Measurements from ENCODE around the gene DIS3L2.

DIS3L2 gene

DNA sequence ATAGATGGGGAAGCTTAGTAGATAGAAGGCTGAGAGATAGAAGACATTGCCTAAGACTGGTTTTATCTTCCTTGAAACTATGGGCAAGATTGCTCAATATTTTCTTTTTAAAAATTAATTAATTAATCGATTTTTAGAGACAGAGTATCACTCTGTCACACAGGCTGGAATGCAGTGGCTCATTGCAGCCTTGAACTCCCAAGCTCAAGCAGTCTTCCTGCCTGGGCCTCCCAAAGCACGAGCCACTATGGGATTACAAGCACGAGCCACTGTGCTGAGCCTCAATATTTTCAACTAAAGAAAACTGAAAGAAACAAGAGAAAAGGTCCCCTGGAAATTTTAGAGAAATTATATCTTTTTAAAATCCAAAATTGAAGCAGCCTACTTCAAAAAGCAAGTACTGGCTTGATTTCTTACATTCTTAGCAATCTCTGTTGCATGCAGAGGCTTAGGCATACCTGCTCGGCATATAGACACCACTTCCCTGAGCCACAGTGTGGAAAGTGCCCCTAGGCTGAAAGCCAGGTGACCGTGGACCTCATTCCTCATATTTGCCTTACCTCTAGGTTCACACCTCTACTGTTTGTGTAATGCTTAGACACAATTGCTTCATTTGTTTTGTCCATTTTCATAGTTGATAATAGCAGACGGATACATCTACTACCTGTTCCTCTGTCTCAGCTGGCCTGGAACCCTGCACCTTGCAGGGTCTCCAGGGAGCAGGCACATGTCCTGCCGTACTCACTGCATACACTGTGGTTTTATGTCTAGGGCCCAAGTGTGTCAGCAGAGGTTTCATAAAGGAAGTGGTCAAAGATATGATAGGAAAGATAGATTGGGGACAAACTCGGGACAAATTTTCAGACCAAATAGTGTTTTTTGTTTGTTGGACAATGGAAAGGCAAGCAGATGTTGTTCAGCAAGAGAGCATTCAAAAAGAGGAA lies 250.5 kb downstream of the DIS3L2 start:
- Histone ChIP-seq H3F3A (ENCODE audit: insufficient read depth, low read length) (no peaks in the 10 kb centered on the region), H2AFZ (ENCODE audit: low read length) (no peak overlapping the region), H3K9me2 (ENCODE audit: low read depth, low read length) (no peaks in the 10 kb centered on the region), H3K79me2 (ENCODE audit: insufficient read depth, low read length) (no peaks in the 10 kb centered on the region), H3K4me2 (ENCODE audit: low read length) (peak overlapping the region; percentile 25; the same call in 1 of the 2 replicates), H3K27ac (ENCODE audit: low read depth, low read length, poor library complexity, severe bottlenecking) (peak overlapping the region; percentile 14), H3K4me3 (ENCODE audit: low read depth, low read length, poor library complexity, severe bottlenecking) (no peak overlapping the region), H4K20me1 (ENCODE audit: insufficient read depth, low read length) (no peaks in the 10 kb centered on the region), H3K9ac (ENCODE audit: low read length) (no peak overlapping the region), H3K4me1 (ENCODE audit: insufficient read depth, low read length, severe bottlenecking) (peaks cover 13% of the 10 kb centered on the region), H3K27me3 (ENCODE audit: insufficient read depth, low read length) (no peaks in the 10 kb centered on the region), H3K36me3 (ENCODE audit: insufficient read depth, low read length) (peaks cover 6% of the 10 kb centered on the region; the same call in 1 of the 2 replicates), H3K9me3 (ENCODE audit: low read length) (no peaks in the 10 kb centered on the region)
- TF ChIP-seq, protein P1, sequence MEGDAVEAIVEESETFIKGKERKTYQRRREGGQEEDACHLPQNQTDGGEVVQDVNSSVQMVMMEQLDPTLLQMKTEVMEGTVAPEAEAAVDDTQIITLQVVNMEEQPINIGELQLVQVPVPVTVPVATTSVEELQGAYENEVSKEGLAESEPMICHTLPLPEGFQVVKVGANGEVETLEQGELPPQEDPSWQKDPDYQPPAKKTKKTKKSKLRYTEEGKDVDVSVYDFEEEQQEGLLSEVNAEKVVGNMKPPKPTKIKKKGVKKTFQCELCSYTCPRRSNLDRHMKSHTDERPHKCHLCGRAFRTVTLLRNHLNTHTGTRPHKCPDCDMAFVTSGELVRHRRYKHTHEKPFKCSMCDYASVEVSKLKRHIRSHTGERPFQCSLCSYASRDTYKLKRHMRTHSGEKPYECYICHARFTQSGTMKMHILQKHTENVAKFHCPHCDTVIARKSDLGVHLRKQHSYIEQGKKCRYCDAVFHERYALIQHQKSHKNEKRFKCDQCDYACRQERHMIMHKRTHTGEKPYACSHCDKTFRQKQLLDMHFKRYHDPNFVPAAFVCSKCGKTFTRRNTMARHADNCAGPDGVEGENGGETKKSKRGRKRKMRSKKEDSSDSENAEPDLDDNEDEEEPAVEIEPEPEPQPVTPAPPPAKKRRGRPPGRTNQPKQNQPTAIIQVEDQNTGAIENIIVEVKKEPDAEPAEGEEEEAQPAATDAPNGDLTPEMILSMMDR (IDR thresholded peaks at IDR 0.05; ENCODE audit: low read length), result no peak
- TF ChIP-seq EZH2 (IDR thresholded peaks at IDR 0.05; ENCODE audit: borderline replicate concordance, low read length), result no peak

DNA sequence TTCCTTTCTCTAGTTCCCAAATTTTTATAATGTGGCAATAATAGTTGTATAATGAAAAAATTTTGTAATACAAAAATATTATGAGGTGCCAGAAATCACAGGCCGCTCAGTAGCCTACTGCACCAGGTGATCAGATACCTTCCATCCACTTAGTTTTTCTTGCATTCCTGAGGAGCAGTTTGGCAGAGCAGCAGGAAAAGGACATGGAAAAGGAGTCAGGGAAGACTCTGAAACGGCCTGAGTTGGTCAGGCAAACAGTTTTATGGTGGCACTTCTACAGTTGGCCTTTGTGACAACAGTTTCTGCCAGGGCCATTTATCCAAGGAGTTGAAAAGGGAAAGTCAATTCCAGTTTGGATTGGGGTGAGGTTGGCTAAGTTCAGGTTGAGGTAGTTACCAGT lies 251.7 kb downstream of the DIS3L2 start:
- H3K9me3 ChIP-seq (ENCODE audit: low read length), result no peaks in the 10 kb centered on the region
- H3K9me2 ChIP-seq (ENCODE audit: low read depth, low read length), result no peaks in the 10 kb centered on the region
- peaks cover 6% of the 10 kb centered on the region; the same call in 1 of the 2 replicates for H3K36me3 ChIP-seq (ENCODE audit: insufficient read depth, low read length)
- H3F3A ChIP-seq (ENCODE audit: insufficient read depth, low read length), result no peaks in the 10 kb centered on the region
- no peak for TF ChIP-seq EZH2 (IDR thresholded peaks at IDR 0.05; ENCODE audit: borderline replicate concordance, low read length)
- TF ChIP-seq, protein P1 (IDR thresholded peaks at IDR 0.05; ENCODE audit: low read length), result no peak
- H3K79me2 ChIP-seq (ENCODE audit: insufficient read depth, low read length), result no peaks in the 10 kb centered on the region
- H3K4me2 ChIP-seq (ENCODE audit: low read length), result no peak overlapping the region
- H3K9ac ChIP-seq (ENCODE audit: low read length), result no peak overlapping the region
- H3K4me3 ChIP-seq (ENCODE audit: low read depth, low read length, poor library complexity, severe bottlenecking), result no peak overlapping the region
- H3K27me3 ChIP-seq (ENCODE audit: insufficient read depth, low read length), result no peaks in the 10 kb centered on the region
- H4K20me1 ChIP-seq (ENCODE audit: insufficient read depth, low read length), result no peaks in the 10 kb centered on the region
- no peak overlapping the region for H2AFZ ChIP-seq (ENCODE audit: low read length)
- no peak overlapping the region for H3K27ac ChIP-seq (ENCODE audit: low read depth, low read length, poor library complexity, severe bottlenecking)
- H3K4me1 ChIP-seq (ENCODE audit: insufficient read depth, low read length, severe bottlenecking), result peaks cover 13% of the 10 kb centered on the region

DNA sequence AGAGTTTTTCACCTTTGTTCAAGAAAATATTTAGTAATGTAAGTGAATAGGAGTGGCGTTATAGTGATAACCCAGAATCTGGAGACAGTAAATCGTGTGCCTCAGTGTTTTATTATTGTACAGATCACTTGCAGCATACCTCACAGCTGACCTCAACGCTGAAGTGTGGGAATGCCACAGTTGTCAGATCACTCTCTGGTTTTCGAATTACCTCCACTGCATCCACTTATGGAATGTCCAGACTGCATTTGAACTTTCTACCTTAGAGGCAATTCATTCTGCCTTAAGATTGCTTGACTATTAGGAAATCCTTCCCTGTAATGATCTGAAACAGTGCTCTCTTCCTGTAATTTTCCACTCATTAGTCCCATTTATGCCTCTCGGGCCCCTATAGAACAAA lies 252.5 kb downstream of the DIS3L2 start:
- no peak overlapping the region for H3K4me3 ChIP-seq (ENCODE audit: low read depth, low read length, poor library complexity, severe bottlenecking)
- H3K36me3 ChIP-seq (ENCODE audit: insufficient read depth, low read length), result peaks cover 6% of the 10 kb centered on the region; the same call in 1 of the 2 replicates
- no peak overlapping the region for H2AFZ ChIP-seq (ENCODE audit: low read length)
- no peaks in the 10 kb centered on the region for H3K9me3 ChIP-seq (ENCODE audit: low read length)
- TF ChIP-seq, protein P1 (IDR thresholded peaks at IDR 0.05; ENCODE audit: low read length), result no peak
- no peak for TF ChIP-seq EZH2 (IDR thresholded peaks at IDR 0.05; ENCODE audit: borderline replicate concordance, low read length)
- H3K4me1 ChIP-seq (ENCODE audit: insufficient read depth, low read length, severe bottlenecking), result peaks cover 19% of the 10 kb centered on the region
- no peaks in the 10 kb centered on the region for H3K9me2 ChIP-seq (ENCODE audit: low read depth, low read length)
- H3K79me2 ChIP-seq (ENCODE audit: insufficient read depth, low read length), result no peaks in the 10 kb centered on the region
- H4K20me1 ChIP-seq (ENCODE audit: insufficient read depth, low read length), result no peaks in the 10 kb centered on the region
- no peaks in the 10 kb centered on the region for H3F3A ChIP-seq (ENCODE audit: insufficient read depth, low read length)
- H3K27me3 ChIP-seq (ENCODE audit: insufficient read depth, low read length), result no peaks in the 10 kb centered on the region
- H3K27ac ChIP-seq (ENCODE audit: low read depth, low read length, poor library complexity, severe bottlenecking), result no peak overlapping the region
- H3K4me2 ChIP-seq (ENCODE audit: low read length), result no peak overlapping the region
- H3K9ac ChIP-seq (ENCODE audit: low read length), result no peak overlapping the region

All from OCI-LY1 (cell line).